ENCODE data around the gene ARL5A.

The ARL5A gene

DNA sequence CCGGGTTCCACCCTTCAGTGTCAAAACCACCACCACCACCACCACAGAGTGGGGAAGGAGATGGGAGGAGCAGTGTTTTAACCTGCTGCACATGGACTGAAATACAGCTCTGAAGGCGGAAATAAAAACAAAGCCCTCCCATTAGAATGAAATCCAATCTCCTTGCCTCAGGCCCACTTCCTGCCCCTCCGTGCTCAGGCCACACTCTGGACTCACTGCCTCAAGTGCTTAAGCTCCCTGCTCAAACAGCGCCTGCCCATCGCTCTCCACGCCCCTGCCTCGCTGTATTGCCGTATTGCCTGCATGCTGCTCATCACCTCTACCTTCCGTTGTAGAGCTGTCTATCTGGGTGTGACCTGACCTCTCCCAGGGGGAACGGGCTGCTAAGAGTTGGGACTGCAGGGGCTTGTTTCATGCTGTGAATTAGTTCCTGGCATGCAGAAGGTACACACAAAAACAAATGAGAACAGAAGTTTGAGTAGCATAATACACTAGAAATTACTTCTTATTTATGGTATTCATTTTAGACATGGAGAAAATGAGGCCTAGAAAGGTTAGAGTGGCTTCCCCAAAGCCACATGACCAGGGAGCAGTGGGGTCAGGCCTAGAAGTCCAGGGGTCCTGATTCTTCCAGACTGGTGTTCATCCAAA is 62.3 kb downstream of the ARL5A start:
- 0 out of 2 replicates have a peak, but pooled peaks have one; percentile 35 for TF ChIP-seq POLR2AphosphoS5 (IDR thresholded peaks at IDR 0.05; ENCODE audit: low read depth, low read length)
- 0 out of 2 replicates have a peak, but pooled peaks have one; percentile 55 for TF ChIP-seq SIN3A (IDR thresholded peaks at IDR 0.05; ENCODE audit: borderline replicate concordance, insufficient read depth, low read length)
- TF ChIP-seq, protein P1, sequence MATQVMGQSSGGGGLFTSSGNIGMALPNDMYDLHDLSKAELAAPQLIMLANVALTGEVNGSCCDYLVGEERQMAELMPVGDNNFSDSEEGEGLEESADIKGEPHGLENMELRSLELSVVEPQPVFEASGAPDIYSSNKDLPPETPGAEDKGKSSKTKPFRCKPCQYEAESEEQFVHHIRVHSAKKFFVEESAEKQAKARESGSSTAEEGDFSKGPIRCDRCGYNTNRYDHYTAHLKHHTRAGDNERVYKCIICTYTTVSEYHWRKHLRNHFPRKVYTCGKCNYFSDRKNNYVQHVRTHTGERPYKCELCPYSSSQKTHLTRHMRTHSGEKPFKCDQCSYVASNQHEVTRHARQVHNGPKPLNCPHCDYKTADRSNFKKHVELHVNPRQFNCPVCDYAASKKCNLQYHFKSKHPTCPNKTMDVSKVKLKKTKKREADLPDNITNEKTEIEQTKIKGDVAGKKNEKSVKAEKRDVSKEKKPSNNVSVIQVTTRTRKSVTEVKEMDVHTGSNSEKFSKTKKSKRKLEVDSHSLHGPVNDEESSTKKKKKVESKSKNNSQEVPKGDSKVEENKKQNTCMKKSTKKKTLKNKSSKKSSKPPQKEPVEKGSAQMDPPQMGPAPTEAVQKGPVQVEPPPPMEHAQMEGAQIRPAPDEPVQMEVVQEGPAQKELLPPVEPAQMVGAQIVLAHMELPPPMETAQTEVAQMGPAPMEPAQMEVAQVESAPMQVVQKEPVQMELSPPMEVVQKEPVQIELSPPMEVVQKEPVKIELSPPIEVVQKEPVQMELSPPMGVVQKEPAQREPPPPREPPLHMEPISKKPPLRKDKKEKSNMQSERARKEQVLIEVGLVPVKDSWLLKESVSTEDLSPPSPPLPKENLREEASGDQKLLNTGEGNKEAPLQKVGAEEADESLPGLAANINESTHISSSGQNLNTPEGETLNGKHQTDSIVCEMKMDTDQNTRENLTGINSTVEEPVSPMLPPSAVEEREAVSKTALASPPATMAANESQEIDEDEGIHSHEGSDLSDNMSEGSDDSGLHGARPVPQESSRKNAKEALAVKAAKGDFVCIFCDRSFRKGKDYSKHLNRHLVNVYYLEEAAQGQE (IDR thresholded peaks at IDR 0.05; ENCODE audit: insufficient read depth in 1 of 2, low read depth in 2 of 2, low read length in 2 of 2): no peak
- peak; percentile 53 for TF ChIP-seq FOXP2 (optimal IDR thresholded peaks at IDR 0.05; ENCODE audit: borderline replicate concordance, extremely low read depth, extremely low read length, insufficient read depth)
- TF ChIP-seq TAF1 (IDR thresholded peaks at IDR 0.05; ENCODE audit: borderline replicate concordance, insufficient read depth, low read length): peak; percentile 12; the same call in 1 of the 2 replicates

DNA sequence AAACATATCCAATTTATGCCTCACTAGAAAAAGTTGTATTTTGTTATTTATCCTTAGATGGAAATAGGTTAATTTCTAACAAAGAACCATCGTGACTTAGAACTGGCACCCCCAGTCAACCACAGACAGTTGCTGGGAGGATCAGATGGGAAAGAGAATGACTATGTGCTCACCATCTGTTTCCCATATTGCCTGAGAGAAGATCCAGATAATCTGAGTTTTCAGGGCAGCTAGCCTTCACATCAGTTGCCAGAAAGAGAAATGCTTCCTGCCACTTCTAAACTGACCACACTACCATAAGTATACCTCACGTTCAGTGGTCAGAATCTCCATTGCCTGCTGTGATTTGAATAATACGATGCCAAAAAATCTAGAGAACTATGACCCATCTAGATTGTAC is 65.5 kb downstream of the ARL5A start:
- no peak for TF ChIP-seq POLR2AphosphoS5 (IDR thresholded peaks at IDR 0.05; ENCODE audit: low read depth, low read length)
- TF ChIP-seq FOXP2 (optimal IDR thresholded peaks at IDR 0.05; ENCODE audit: borderline replicate concordance, extremely low read depth, extremely low read length, insufficient read depth): no peak

DNA sequence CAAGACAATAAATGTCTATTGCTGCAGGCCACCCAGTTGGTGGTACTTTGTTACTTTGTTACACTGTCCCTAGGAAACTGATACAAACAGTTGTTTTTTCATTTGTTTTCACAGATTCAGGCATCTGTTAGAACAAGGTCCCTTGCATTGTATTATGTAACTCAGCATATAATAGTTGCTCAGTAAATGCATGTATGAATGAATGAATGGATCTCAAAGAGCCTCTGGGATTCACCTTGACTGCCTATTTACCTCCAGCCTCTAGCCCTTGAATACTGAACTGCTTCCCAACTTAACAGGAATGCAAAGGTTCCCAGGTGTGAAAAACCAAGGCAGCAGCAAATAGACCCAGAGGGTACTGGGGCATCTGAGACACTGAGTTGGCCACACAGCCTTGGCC is 66.5 kb downstream of the ARL5A start:
- TF ChIP-seq, protein P1 (IDR thresholded peaks at IDR 0.05; ENCODE audit: insufficient read depth in 1 of 2, low read depth in 2 of 2, low read length in 2 of 2): no peak
- TF ChIP-seq TAF1 (IDR thresholded peaks at IDR 0.05; ENCODE audit: borderline replicate concordance, insufficient read depth, low read length) (no peak), SIN3A (IDR thresholded peaks at IDR 0.05; ENCODE audit: borderline replicate concordance, insufficient read depth, low read length) (no peak), POLR2AphosphoS5 (IDR thresholded peaks at IDR 0.05; ENCODE audit: low read depth, low read length) (no peak), FOXP2 (optimal IDR thresholded peaks at IDR 0.05; ENCODE audit: borderline replicate concordance, extremely low read depth, extremely low read length, insufficient read depth) (no peak)

DNA sequence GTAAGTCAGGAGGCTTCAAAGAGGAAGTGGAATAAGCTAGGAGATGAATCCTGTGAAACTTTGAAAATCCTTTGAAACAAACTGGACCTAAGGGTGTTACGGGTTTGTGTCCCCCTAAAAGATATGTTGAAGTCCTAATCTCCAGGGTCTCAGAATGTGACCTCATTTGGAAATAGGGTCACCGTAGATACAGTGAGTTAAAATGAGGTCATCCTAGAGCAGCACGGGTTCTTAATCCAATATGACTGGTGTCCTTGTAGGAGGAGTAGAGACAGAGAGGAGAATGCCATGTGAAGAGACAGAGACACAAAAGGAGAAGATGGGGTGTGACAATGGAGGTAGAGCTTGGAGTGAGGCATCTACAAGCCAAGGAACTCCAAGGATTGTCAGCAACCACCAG is 67.0 kb downstream of the ARL5A start:
- TF ChIP-seq TAF1 (IDR thresholded peaks at IDR 0.05; ENCODE audit: borderline replicate concordance, insufficient read depth, low read length) (no peak), POLR2AphosphoS5 (IDR thresholded peaks at IDR 0.05; ENCODE audit: low read depth, low read length) (no peak), SIN3A (IDR thresholded peaks at IDR 0.05; ENCODE audit: borderline replicate concordance, insufficient read depth, low read length) (no peak), FOXP2 (optimal IDR thresholded peaks at IDR 0.05; ENCODE audit: borderline replicate concordance, extremely low read depth, extremely low read length, insufficient read depth) (no peak)
- TF ChIP-seq, protein P1 (IDR thresholded peaks at IDR 0.05; ENCODE audit: insufficient read depth in 1 of 2, low read depth in 2 of 2, low read length in 2 of 2): no peak

DNA sequence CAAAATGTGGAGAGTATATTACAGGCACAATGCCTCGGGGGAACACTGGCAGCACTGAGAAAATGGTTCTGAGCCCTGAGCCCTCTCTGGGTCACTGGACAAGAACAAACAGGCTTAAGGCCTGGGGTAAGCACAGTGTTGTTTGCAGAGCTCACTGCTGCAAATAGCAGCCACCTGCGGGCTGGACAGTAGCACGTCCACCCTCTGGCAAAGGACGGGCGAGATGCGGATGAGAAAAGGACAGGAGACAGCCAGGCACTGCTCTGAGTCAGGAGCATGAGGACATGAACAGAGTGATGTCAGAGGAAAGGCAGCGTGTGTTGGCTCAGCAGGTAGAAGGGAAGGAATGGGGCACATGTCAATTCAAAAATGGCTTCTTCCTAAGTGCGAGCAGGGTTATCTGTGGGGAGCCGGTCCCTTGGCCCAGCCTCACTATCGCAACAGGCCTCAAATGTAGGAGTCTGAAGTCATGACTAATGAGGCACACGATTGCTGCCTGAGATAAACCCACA is 68.0 kb downstream of the ARL5A start:
- TF ChIP-seq FOXP2 (optimal IDR thresholded peaks at IDR 0.05; ENCODE audit: borderline replicate concordance, extremely low read depth, extremely low read length, insufficient read depth) (no peak), POLR2AphosphoS5 (IDR thresholded peaks at IDR 0.05; ENCODE audit: low read depth, low read length) (no peak), TAF1 (IDR thresholded peaks at IDR 0.05; ENCODE audit: borderline replicate concordance, insufficient read depth, low read length) (no peak), SIN3A (IDR thresholded peaks at IDR 0.05; ENCODE audit: borderline replicate concordance, insufficient read depth, low read length) (no peak)
- TF ChIP-seq, protein P1 (IDR thresholded peaks at IDR 0.05; ENCODE audit: insufficient read depth in 1 of 2, low read depth in 2 of 2, low read length in 2 of 2): no peak

Measured in PFSK-1 (cell line).